GM12801 (cell line): ENCODE data around the gene ZEB2.

Experiments
- CTCF ChIP-seq: IDR thresholded peaks from one replicate; pipeline ENCODE4 v1.5.1; 2011; ENCODE audit warnings: control low read depth; ENCODE audit not compliant: insufficient read length; ENCODE audit errors: extremely low read depth

The ZEB2 gene

GRCh38 chr2:144426981-144427479 lies 92.9 kb downstream of the ZEB2 start:
- no peak for TF ChIP-seq CTCF

- TF ChIP-seq CTCF = no peak
Observed at GRCh38 chr2:144426355-144426754, 93.6 kb downstream of the ZEB2 start.

DNA sequence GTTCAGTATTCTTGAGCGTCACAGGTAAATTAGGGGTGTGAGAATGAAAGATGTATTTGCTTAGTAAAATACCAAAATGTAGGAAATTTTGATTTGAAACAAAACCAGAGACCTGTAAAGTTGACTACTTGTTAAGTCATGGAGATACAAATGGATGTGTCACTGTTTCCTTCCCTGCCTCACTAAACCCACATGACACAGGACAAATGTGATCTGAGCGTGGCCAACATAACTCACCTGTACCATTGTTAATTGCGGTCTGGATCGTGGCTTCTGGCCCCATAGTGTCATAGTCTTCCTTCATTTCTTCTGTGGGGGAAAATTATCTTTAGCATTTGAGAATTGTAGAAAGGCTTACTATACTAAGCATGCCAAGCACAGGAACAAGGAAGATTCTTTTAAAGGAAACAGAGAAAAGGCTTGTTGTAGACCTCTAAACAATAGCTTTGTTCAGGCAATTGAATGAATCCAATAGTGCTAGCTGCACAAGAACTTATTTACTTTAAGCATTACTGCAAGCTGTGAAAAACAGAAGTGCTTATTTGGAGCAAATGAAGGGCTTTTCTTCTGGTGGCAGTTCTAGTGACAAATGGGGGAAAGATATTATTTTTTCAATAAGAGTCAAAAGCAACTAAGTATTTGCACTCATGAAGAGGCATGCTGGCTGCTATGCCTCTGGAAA lies 95.2 kb downstream of the ZEB2 start:
- no peak for TF ChIP-seq CTCF

- no peak for TF ChIP-seq CTCF
Observed at GRCh38 chr2:144421606-144422510, 98.1 kb downstream of the ZEB2 start.

GRCh38 chr2:144419218-144419617 lies 100.7 kb downstream of the ZEB2 start:
- no peak for TF ChIP-seq CTCF

- no peak for TF ChIP-seq CTCF
Observed at GRCh38 chr2:144415386-144415785, 104.5 kb downstream of the ZEB2 start.

DNA sequence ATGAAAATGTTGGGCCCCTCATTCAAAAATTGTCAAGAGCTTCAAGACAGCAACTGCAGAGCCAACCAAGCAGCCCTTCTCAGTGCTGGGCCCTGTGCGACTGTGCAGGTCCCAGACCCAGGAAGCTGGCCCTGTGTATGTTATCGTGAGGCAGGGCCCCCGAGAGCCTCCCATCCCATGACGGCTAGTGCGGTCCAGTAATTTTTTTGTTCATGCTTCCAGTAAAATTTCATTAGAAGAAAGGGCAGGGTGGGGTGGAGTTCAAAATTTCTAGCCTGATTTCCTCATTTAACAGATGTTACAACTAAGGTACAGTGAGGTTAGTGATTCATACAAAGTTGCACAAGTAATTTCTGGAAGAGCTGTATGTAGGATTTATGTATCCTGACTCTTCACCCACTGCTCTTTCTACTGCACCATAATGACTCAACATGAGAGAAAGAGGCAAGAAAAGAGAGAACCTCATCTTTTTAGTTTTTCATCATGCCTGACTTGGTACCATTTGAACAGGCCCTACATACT lies 105.5 kb downstream of the ZEB2 start:
- TF ChIP-seq CTCF = no peak
